Neural progenitor cell (in vitro differentiated cells): Measurements from ENCODE around the gene GFOD2. TPM values are rescaled to one million over a fixed set of nuclear protein-coding genes. Genes with fewer than 3 reads are reported as not detected.

Experiments used
- DNase-seq: peaks from one replicate; pipeline ENCODE4 v3.0.0-alpha.2; 2016; ENCODE audit warnings: low spot score
- H2AFZ ChIP-seq: fragments of 200-600 bp; sonication (generic); replicated peaks from 2 replicates; pipeline ENCODE4 v1.6.1; 2016; ENCODE audit warnings: antibody characterized with exemption
- H3F3A ChIP-seq: fragments of 200-600 bp; sonication (generic); 2 replicates; pipeline ENCODE4 v1.6.1; 2016; ENCODE audit warnings: antibody characterized with exemption, low read depth
- H3K27ac ChIP-seq: fragments of 200-600 bp; sonication (generic); 2 replicates; pipeline ENCODE4 v1.5.1; 2016; ENCODE audit warnings: mild to moderate bottlenecking
- H3K27me3 ChIP-seq: fragments of 200-600 bp; sonication (generic); 2 replicates; pipeline ENCODE4 v1.6.1; 2016; ENCODE audit warnings: mild to moderate bottlenecking, moderate library complexity
- H3K36me3 ChIP-seq: fragments of 200-600 bp; sonication (generic); 2 replicates; pipeline ENCODE4 v1.5.1; 2016
- H3K4me1 ChIP-seq: fragments of 200-600 bp; sonication (generic); 2 replicates; pipeline ENCODE4 v1.6.1; 2016; ENCODE audit warnings: mixed run types
- H3K4me2 ChIP-seq: fragments of 200-600 bp; sonication (generic); 2 replicates; pipeline ENCODE4 v1.6.1; 2016
- H3K4me3 ChIP-seq: fragments of 200-600 bp; sonication (generic); 2 replicates; pipeline ENCODE4 v1.5.1; 2016
- H3K79me2 ChIP-seq: fragments of 200-600 bp; sonication (generic); 2 replicates; pipeline ENCODE4 v1.6.1; 2016; ENCODE audit warnings: low read depth
- H3K9ac ChIP-seq: fragments of 200-600 bp; sonication (generic); 2 replicates; pipeline ENCODE4 v1.6.1; 2016
- H3K9me3 ChIP-seq: fragments of 200-600 bp; sonication (generic); 2 replicates; pipeline ENCODE4 v1.5.1; 2016; ENCODE audit warnings: low read depth
- H4K20me1 ChIP-seq: fragments of 200-600 bp; sonication (generic); 2 replicates; pipeline ENCODE4 v1.6.1; 2016; ENCODE audit warnings: low read depth
- H3K27ac Mint-ChIP-seq: 3 replicates; pipeline ENCODE4 v1.8.0; 2021; ENCODE audit warnings: mixed read lengths
- H3K27me3 Mint-ChIP-seq: 2 replicates; pipeline ENCODE4 v1.8.0; 2022; ENCODE audit warnings: low read depth, mild to moderate bottlenecking, inconsistent platforms, moderate library complexity, mixed read lengths; ENCODE audit not compliant: insufficient read depth
- H3K36me3 Mint-ChIP-seq: 3 replicates; pipeline ENCODE4 v1.8.0; 2021; ENCODE audit warnings: mixed read lengths
- H3K4me1 Mint-ChIP-seq: 3 replicates; pipeline ENCODE4 v1.8.0; 2021; ENCODE audit warnings: mixed read lengths
- H3K4me3 Mint-ChIP-seq: 3 replicates; pipeline ENCODE4 v1.8.0; 2021; ENCODE audit warnings: mild to moderate bottlenecking, moderate library complexity, mixed read lengths
- H3K9me3 Mint-ChIP-seq: 3 replicates; pipeline ENCODE4 v1.8.0; 2020; ENCODE audit warnings: mixed read lengths
- EZH2 ChIP-seq: fragments of 200-600 bp; sonication (generic); IDR thresholded peaks from 2 replicates; pipeline ENCODE4 v1.6.1; 2017; ENCODE audit warnings: antibody characterized with exemption, mild to moderate bottlenecking, moderate library complexity
- EZH2phosphoT487 ChIP-seq: fragments of 200-600 bp; sonication (generic); IDR thresholded peaks from 2 replicates; pipeline ENCODE4 v1.6.1; 2017; ENCODE audit warnings: antibody characterized with exemption
- total RNA-seq: library from RNA; depleted of rRNA; stranded (reverse); fragments of >200 nt; gene quantifications from 2 replicates; pipeline ENCODE4 v1.2.3, GENCODE V29; 2015; ENCODE audit warnings: low replicate concordance
- TF ChIP-seq, protein P1 (sequence below): fragments of 200-600 bp; sonication (generic); IDR thresholded peaks from 2 replicates; pipeline ENCODE4 v1.5.1; 2017; ENCODE audit warnings: antibody characterized with exemption, mild to moderate bottlenecking

GFOD2 gene
- total RNA-seq, 1 donor from 2014 or later, result 13.2 TPM

DNA sequence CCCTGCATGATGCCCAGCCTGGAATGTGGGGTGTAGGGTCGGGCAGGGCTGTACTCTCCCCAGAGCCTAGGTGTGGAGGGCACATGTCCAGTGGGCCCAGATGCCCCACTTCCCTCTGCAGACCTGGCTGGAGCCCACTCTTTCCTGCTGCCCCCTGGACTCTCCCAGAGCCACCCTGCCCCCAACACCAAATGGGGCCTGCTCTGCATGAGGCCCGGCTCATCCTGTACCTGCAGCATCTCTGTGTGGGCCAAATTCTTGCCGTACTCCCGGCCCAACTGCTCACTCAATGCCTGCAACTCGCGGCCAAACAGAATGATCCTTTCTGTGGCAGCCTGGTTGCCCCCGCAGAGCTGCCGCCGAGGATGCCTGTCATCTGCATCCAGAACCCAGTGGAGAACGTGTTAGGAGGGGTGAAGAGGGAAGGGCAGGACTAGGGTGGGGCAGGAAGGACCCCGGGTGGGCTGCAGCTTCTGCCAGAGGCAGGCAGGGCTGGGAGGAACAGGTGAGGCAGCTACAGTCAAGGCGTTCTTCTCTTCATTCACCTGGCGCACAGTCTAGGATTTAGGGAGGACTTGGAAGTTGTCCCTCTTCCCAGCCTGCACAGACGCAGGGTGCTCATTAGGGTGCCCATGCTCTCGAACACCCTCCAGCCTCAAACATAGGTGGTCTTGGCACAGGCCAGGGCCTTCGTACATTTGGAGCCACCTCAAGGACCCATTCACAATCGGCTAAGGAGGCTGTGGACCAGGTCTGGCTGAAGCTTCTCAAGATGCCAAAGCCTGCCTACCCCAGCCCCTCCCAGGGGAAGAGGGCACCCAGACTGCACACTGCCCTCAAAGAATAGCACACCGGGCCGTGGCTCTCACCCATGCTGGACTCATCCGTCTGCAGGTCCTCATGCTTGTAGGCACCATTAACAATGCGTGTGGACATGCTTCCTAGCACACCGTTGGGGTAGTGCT lies 8.7 kb upstream of the GFOD2 start:
- H3K79me2 ChIP-seq, result no peaks in the 10 kb centered on the region
- no peak for DNase-seq
- Mint-ChIP-seq H3K27me3 (peaks cover 4% of the 10 kb centered on the region), H3K36me3 (peaks cover 6% of the 10 kb centered on the region), H3K4me3 (no peak overlapping the region), H3K4me1 (no peaks in the 10 kb centered on the region), H3K9me3 (no peaks in the 10 kb centered on the region), H3K27ac (no peak overlapping the region)
- no peak overlapping the region for H3K9ac ChIP-seq
- H3F3A ChIP-seq, result no peaks in the 10 kb centered on the region
- H3K4me1 ChIP-seq, result no peaks in the 10 kb centered on the region
- H3K4me3 ChIP-seq, result no peak overlapping the region
- no peak overlapping the region for H3K4me2 ChIP-seq
- H3K36me3 ChIP-seq, result no peaks in the 10 kb centered on the region
- TF ChIP-seq EZH2 (no peak), EZH2phosphoT487 (no peak)
- TF ChIP-seq, protein P1, sequence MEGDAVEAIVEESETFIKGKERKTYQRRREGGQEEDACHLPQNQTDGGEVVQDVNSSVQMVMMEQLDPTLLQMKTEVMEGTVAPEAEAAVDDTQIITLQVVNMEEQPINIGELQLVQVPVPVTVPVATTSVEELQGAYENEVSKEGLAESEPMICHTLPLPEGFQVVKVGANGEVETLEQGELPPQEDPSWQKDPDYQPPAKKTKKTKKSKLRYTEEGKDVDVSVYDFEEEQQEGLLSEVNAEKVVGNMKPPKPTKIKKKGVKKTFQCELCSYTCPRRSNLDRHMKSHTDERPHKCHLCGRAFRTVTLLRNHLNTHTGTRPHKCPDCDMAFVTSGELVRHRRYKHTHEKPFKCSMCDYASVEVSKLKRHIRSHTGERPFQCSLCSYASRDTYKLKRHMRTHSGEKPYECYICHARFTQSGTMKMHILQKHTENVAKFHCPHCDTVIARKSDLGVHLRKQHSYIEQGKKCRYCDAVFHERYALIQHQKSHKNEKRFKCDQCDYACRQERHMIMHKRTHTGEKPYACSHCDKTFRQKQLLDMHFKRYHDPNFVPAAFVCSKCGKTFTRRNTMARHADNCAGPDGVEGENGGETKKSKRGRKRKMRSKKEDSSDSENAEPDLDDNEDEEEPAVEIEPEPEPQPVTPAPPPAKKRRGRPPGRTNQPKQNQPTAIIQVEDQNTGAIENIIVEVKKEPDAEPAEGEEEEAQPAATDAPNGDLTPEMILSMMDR, result no peak
- H3K27me3 ChIP-seq, result no peaks in the 10 kb centered on the region
- H3K9me3 ChIP-seq, result no peaks in the 10 kb centered on the region
- H2AFZ ChIP-seq, result no peak overlapping the region
- H3K27ac ChIP-seq, result no peak overlapping the region
- no peaks in the 10 kb centered on the region for H4K20me1 ChIP-seq

DNA sequence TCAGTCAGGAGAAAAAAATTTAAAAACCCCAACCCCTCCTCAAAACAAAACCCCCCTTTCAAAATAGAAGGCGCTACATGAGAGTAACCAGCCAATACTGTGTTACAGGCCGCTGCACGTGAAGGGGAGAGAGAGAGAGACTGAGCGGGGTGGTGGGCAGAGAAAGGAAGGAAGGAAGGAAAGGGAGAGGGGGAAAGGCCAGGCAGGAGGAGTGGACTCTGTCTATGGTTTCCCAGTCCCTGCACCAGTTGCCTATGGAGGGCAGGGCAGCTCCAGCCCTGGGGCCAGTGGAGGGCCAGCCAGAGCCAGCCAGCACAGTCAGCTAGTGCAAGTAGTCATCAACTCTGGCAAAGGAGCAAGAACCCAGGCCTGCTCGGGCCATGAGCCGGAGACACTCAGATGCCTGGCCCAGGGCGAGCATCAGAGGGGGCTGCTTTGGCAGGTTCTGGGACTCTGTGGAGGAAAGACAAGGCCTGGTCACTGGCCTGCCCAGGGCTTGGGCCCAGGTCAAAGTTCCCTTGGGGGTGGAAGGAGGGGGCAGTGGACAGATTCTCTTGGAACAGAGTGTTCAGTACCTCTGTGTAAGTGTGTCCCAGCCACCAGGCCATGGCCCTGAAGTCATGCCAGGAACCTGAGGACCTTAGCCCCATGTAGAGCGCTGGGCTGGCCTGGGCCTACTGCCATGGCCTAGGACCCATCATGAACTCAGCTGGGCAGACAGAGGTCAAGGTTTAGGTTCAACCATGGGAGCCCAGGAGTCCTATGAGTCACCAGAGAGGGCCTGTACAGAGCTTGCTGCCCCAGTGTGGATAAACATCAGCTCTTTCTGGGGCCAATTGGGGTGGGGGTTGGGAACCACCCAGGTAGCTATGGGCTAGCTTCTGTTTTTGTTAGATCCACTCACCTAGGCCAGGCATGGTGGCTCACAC lies 7.3 kb upstream of the GFOD2 start:
- H3K4me2 ChIP-seq, result no peak overlapping the region
- Mint-ChIP-seq H3K27me3 (peaks cover 4% of the 10 kb centered on the region), H3K4me3 (no peak overlapping the region), H3K4me1 (no peaks in the 10 kb centered on the region), H3K27ac (no peak overlapping the region), H3K9me3 (no peaks in the 10 kb centered on the region), H3K36me3 (peaks cover 6% of the 10 kb centered on the region)
- H3K27ac ChIP-seq, result no peak overlapping the region
- TF ChIP-seq, protein P1, result no peak
- TF ChIP-seq EZH2, result no peak
- TF ChIP-seq EZH2phosphoT487, result no peak
- no peak overlapping the region for H3K4me3 ChIP-seq
- no peaks in the 10 kb centered on the region for H4K20me1 ChIP-seq
- H2AFZ ChIP-seq, result no peak overlapping the region
- no peak overlapping the region for H3K9ac ChIP-seq
- no peaks in the 10 kb centered on the region for H3K36me3 ChIP-seq
- no peak for DNase-seq
- H3K79me2 ChIP-seq, result no peaks in the 10 kb centered on the region
- H3F3A ChIP-seq, result peaks cover under 1% of the 10 kb centered on the region
- no peaks in the 10 kb centered on the region for H3K27me3 ChIP-seq
- no peaks in the 10 kb centered on the region for H3K4me1 ChIP-seq
- H3K9me3 ChIP-seq, result no peaks in the 10 kb centered on the region

DNA sequence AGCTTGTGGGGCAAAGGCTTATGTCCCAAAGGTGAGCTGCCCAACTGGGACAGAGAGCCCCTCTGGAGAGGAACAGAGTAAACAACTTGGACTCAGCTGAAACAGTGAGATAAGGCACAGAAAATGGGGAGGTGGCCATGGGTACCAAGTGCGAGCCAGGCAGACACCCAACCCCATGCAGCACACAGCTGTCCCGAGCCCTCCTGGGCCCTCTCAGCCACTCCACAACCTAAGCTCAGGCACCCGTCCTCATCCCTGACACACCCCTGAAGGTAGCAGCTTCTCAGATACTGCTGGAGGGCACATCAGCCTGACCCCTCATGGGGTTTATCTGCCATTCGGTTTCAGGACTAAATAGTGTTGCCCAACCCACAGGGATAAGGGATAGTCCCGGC lies 4.8 kb upstream of the GFOD2 start:
- H3K27ac Mint-ChIP-seq, result no peak overlapping the region
- peaks cover 12% of the 10 kb centered on the region for H3F3A ChIP-seq
- TF ChIP-seq EZH2, result no peak

More for the DNA sequence above, 4.8 kb upstream of the GFOD2 start:
- Histone ChIP-seq H4K20me1 (no peaks in the 10 kb centered on the region), H3K4me1 (no peaks in the 10 kb centered on the region), H3K9ac (no peak overlapping the region), H3K79me2 (no peaks in the 10 kb centered on the region), H3K36me3 (no peaks in the 10 kb centered on the region), H3K4me3 (no peak overlapping the region), H3K4me2 (no peak overlapping the region), H3K9me3 (no peaks in the 10 kb centered on the region), H3K27me3 (no peaks in the 10 kb centered on the region), H3K27ac (no peak overlapping the region), H2AFZ (no peak overlapping the region)
- no peaks in the 10 kb centered on the region for H3K9me3 Mint-ChIP-seq
- H3K36me3 Mint-ChIP-seq, result peaks cover 3% of the 10 kb centered on the region
- peaks cover 8% of the 10 kb centered on the region for H3K4me1 Mint-ChIP-seq
- H3K27me3 Mint-ChIP-seq, result peaks cover 4% of the 10 kb centered on the region
- H3K4me3 Mint-ChIP-seq, result no peak overlapping the region
- no peak for DNase-seq
